Muscle layer of duodenum (tissue), 2 donors: ENCODE data around the gene POTEB2.
"Not testable (repeated sequence)": the region's sequence is repeated elsewhere in the genome, so short reads cannot be mapped to it uniquely, and the experiment has no call there.

Experiments used
- H3K27ac ChIP-seq: one replicate; pipeline ENCODE4 v1.7.0; 2013; ENCODE audit warnings: mild to moderate bottlenecking, low read length
- H3K27me3 ChIP-seq: one replicate; pipeline ENCODE4 v1.7.0; 2013; ENCODE audit warnings: low read depth, mild to moderate bottlenecking, control low read depth, low read length
- H3K36me3 ChIP-seq, 2 donors: one replicate each; pipeline ENCODE4 v1.7.0; 2013; ENCODE audit warnings: low read length in 2 of 2, control low read depth in 1 of 2, mild to moderate bottlenecking in 1 of 2; ENCODE audit not compliant: insufficient read depth in 2 of 2, control insufficient read depth in 1 of 2
- H3K4me1 ChIP-seq, 2 donors: one replicate each; pipeline ENCODE4 v1.7.0; 2013; ENCODE audit warnings: low read length in 2 of 2, mild to moderate bottlenecking in 2 of 2, control low read depth in 1 of 2, moderate library complexity in 1 of 2; ENCODE audit not compliant: insufficient read depth in 2 of 2, control insufficient read depth in 1 of 2
- H3K4me3 ChIP-seq, 2 donors: one replicate each; pipeline ENCODE4 v1.7.0; 2013; ENCODE audit warnings: low read length in 2 of 2, low read depth in 1 of 2, mild to moderate bottlenecking in 1 of 2
- H3K9me3 ChIP-seq, 2 donors: one replicate each; pipeline ENCODE4 v1.7.0; 2013; ENCODE audit warnings: low read length in 2 of 2, control low read depth in 1 of 2, mild to moderate bottlenecking in 1 of 2; ENCODE audit not compliant: control insufficient read depth in 1 of 2
- donor health status: healthy.

The POTEB2 gene

GRCh38 chr15:20866214-20866613 lies at the start of gene POTEB2:
TSS of gene POTEB2 (minus strand) at chr15:20866314. CDS start at chr15:20866281, 33 bp downstream.
- not testable (repeated sequence) for H3K4me3 ChIP-seq, H3K27ac ChIP-seq, H3K27me3 ChIP-seq, H3K9me3 ChIP-seq, H3K36me3 ChIP-seq, H3K4me1 ChIP-seq

GRCh38 chr15:20879916-20880315 lies 13.8 kb upstream of the POTEB2 start:
- not testable (repeated sequence) for H3K27me3 ChIP-seq, H3K27ac ChIP-seq, H3K9me3 ChIP-seq, H3K36me3 ChIP-seq, H3K4me1 ChIP-seq, H3K4me3 ChIP-seq

GRCh38 chr15:20878464-20878863 lies 12.3 kb upstream of the POTEB2 start:
- H3K4me1 ChIP-seq, H3K36me3 ChIP-seq, H3K27me3 ChIP-seq, H3K9me3 ChIP-seq, H3K27ac ChIP-seq, H3K4me3 ChIP-seq: not testable (repeated sequence)

- H3K4me1 ChIP-seq, H3K4me3 ChIP-seq, H3K9me3 ChIP-seq, H3K27me3 ChIP-seq, H3K27ac ChIP-seq, H3K36me3 ChIP-seq: not testable (repeated sequence)
Measured at GRCh38 chr15:20877819-20878218, 11.7 kb upstream of the POTEB2 start.
